Vagina (tissue), 2 donors: ENCODE data around the gene RAPGEF6. TPM values are rescaled to one million over a fixed set of nuclear protein-coding genes. Genes with fewer than 3 reads are reported as not detected.

Source experiments
- DNase-seq, 2 donors: peaks; one replicate each; pipeline ENCODE4 v3.0.0-alpha.2; 2017; ENCODE audit errors: extremely low spot score in 2 of 2
- H3K27ac ChIP-seq: fragments of 200-600 bp; sonication (generic); one replicate; pipeline ENCODE4 v1.5.1; 2019
- H3K27me3 ChIP-seq: fragments of 200-600 bp; sonication (generic); one replicate; pipeline ENCODE4 v1.5.1; 2019
- H3K36me3 ChIP-seq, 2 donors: fragments of 200-600 bp; sonication (generic); one replicate each; pipeline ENCODE4 v1.5.1; 2017 to 2019
- H3K4me1 ChIP-seq: fragments of 200-600 bp; sonication (generic); one replicate; pipeline ENCODE4 v1.5.1; 2019
- H3K4me3 ChIP-seq, 2 donors: fragments of 200-600 bp; sonication (generic); 1 replicate in 1 of 2; 2 replicates in 1 of 2; pipeline ENCODE4 v1.5.1; 2016 to 2019
- H3K9me3 ChIP-seq: fragments of 200-600 bp; sonication (generic); one replicate; pipeline ENCODE4 v1.5.1; 2019
- POLR2A ChIP-seq, 2 donors: fragments of 450-650 bp; IDR thresholded peaks; one replicate each; pipeline ENCODE4 v1.6.1; 2017; ENCODE audit warnings: antibody characterized with exemption in 2 of 2, mild to moderate bottlenecking in 2 of 2, moderate library complexity in 2 of 2
- POLR2AphosphoS5 ChIP-seq, 2 donors: sonication (generic); formaldehyde crosslinking; IDR thresholded peaks; one replicate each; pipeline ENCODE4 v1.9.0; 2017; ENCODE audit warnings: antibody characterized with exemption in 2 of 2, mild to moderate bottlenecking in 2 of 2, low read depth in 1 of 2; ENCODE audit not compliant: insufficient read depth in 1 of 2
- intact Hi-C: fragments of 100-400 bp; cut with DNase I; formaldehyde crosslinking; loops from one replicate; pipeline ENCODE4 v1.15.1; 2023
- total RNA-seq: library from RNA; depleted of rRNA; stranded (reverse); fragments of >200 nt; gene quantifications from one replicate; pipeline ENCODE4 v1.2.3, GENCODE V29; 2016
- TF ChIP-seq, protein P1 (sequence below), 3 experiments: fragments of 450-650 bp in 2 of 3; fragments of 200-600 bp in 1 of 3; sonication (generic) in 1 of 3; IDR thresholded peaks; one replicate each; pipeline ENCODE4 v1.5.1; 2017 to 2019; ENCODE audit warnings: antibody characterized with exemption in 3 of 3, mild to moderate bottlenecking in 2 of 3, moderate library complexity in 2 of 3

Gene RAPGEF6
- total RNA-seq, 1 donor from 2014 or later: 19.2 TPM

DNA sequence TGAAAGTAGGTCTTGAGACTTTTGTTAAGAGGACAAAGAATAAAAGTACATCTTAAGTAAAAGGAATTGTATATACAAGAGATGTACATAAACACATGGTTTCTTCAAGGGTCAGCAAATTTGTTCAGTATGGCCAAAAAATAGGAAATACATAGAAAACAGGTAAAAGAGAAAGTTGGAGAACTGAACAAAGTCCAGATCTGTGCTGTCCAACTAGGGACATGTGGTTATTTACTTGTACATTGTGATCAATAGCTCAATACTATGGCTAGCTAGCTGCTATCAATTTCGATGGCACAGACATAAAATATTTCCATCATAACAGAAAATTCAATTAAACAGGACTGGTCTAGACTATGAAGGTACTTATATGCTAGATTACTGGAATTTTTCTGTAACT is 92.3 kb downstream of the RAPGEF6 start:
- Histone ChIP-seq H3K27ac (no peak overlapping the region), H3K4me3 (no peak overlapping the region), H3K4me1 (no peaks in the 10 kb centered on the region), H3K36me3 (no peaks in the 10 kb centered on the region), H3K27me3 (no peaks in the 10 kb centered on the region), H3K9me3 (no peaks in the 10 kb centered on the region)
- no peak for TF ChIP-seq POLR2AphosphoS5 (IDR thresholded peaks at IDR 0.05; ENCODE audit: insufficient read depth in 1 of 2, low read depth in 1 of 2)
- no peak for TF ChIP-seq POLR2A (IDR thresholded peaks at IDR 0.05)
- TF ChIP-seq, protein P1, sequence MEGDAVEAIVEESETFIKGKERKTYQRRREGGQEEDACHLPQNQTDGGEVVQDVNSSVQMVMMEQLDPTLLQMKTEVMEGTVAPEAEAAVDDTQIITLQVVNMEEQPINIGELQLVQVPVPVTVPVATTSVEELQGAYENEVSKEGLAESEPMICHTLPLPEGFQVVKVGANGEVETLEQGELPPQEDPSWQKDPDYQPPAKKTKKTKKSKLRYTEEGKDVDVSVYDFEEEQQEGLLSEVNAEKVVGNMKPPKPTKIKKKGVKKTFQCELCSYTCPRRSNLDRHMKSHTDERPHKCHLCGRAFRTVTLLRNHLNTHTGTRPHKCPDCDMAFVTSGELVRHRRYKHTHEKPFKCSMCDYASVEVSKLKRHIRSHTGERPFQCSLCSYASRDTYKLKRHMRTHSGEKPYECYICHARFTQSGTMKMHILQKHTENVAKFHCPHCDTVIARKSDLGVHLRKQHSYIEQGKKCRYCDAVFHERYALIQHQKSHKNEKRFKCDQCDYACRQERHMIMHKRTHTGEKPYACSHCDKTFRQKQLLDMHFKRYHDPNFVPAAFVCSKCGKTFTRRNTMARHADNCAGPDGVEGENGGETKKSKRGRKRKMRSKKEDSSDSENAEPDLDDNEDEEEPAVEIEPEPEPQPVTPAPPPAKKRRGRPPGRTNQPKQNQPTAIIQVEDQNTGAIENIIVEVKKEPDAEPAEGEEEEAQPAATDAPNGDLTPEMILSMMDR (IDR thresholded peaks at IDR 0.05): no peak
- intact Hi-C loops: no loop called here
- DNase-seq: no peak

DNA sequence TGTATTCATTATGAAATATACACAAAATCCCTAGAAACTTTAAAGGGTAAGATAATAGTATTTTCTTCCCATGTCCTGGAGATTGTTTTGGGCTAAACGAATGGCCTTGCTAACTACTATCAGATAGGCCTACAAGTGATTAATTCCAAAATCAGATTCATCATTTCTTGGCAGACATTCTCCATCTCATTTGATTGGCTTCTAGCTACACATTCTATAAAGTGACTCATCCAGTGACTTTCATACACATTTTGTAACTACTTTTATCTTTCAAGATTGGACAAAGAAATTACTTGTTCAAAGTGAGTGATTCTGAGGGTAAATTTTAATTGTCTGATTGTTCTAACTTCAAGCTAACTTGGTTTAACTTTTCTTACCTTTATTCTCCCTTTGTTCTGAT is 93.3 kb downstream of the RAPGEF6 start:
- Histone ChIP-seq H3K4me1 (no peaks in the 10 kb centered on the region), H3K27ac (no peak overlapping the region), H3K9me3 (no peaks in the 10 kb centered on the region), H3K36me3 (no peaks in the 10 kb centered on the region), H3K27me3 (no peaks in the 10 kb centered on the region), H3K4me3 (no peak overlapping the region)
- no peak for DNase-seq
- TF ChIP-seq POLR2AphosphoS5 (IDR thresholded peaks at IDR 0.05; ENCODE audit: insufficient read depth in 1 of 2, low read depth in 1 of 2) (no peak), POLR2A (IDR thresholded peaks at IDR 0.05) (no peak)
- TF ChIP-seq, protein P1 (IDR thresholded peaks at IDR 0.05): no peak
- intact Hi-C loops: no loop called here

DNA sequence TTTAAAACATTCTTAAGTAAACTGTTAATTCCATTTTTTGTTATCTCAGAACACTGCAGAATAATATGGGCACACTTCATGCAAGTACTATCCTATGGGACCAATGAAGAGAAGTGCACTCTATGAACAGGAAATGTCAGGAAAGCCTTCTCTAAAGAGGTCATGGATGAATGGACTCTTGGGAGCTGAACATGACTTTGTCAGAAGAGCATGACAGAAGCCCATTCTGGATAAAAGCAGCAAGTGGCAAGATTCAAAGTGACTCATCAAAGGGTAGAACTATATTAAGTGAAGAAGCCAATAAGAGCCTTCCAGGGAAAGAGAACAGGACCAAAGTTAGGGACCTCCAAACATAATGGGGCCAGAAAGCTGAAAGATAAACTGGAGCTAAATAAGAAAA is 94.0 kb downstream of the RAPGEF6 start:
- H3K27ac ChIP-seq: no peak overlapping the region
- H3K9me3 ChIP-seq: no peaks in the 10 kb centered on the region
- DNase-seq: no peak

DNA sequence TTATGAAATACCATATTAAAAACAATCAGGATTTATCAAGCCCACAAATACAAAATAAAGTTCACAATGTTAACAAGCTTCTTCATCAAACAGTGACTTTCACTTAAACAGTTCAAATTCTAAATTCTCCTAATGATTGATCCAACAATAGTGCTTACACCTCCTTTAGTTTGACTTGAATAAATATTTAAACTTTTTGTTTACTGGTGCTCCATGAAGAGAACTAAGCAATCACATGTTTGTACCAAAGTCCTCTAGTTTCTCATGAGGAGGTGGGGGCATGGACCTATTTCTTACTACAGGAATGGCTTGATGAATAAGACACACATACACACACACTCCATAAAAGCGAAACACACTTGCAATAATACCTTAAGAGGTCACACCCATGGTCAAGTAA is 95.8 kb downstream of the RAPGEF6 start:
- no peaks in the 10 kb centered on the region for H3K9me3 ChIP-seq
- TF ChIP-seq POLR2AphosphoS5 (IDR thresholded peaks at IDR 0.05; ENCODE audit: insufficient read depth in 1 of 2, low read depth in 1 of 2) (no peak), POLR2A (IDR thresholded peaks at IDR 0.05) (no peak)
- TF ChIP-seq, protein P1 (IDR thresholded peaks at IDR 0.05): no peak
- H3K4me3 ChIP-seq: no peak overlapping the region
- intact Hi-C loops: no loop called here
- DNase-seq: no peak
- peaks cover 6% of the 10 kb centered on the region for H3K4me1 ChIP-seq
- no peaks in the 10 kb centered on the region for H3K27me3 ChIP-seq
- H3K27ac ChIP-seq: no peak overlapping the region
- H3K36me3 ChIP-seq: no peaks in the 10 kb centered on the region

More for the DNA sequence above, 94.0 kb downstream of the RAPGEF6 start:
- H3K36me3 ChIP-seq: no peaks in the 10 kb centered on the region
- H3K4me1 ChIP-seq: peaks cover 6% of the 10 kb centered on the region
- no peak overlapping the region for H3K4me3 ChIP-seq
- intact Hi-C loops: no loop called here
- H3K27me3 ChIP-seq: no peaks in the 10 kb centered on the region
- TF ChIP-seq POLR2A (IDR thresholded peaks at IDR 0.05): no peak
- TF ChIP-seq POLR2AphosphoS5 (IDR thresholded peaks at IDR 0.05; ENCODE audit: insufficient read depth in 1 of 2, low read depth in 1 of 2): no peak
- TF ChIP-seq, protein P1 (IDR thresholded peaks at IDR 0.05): no peak

DNA sequence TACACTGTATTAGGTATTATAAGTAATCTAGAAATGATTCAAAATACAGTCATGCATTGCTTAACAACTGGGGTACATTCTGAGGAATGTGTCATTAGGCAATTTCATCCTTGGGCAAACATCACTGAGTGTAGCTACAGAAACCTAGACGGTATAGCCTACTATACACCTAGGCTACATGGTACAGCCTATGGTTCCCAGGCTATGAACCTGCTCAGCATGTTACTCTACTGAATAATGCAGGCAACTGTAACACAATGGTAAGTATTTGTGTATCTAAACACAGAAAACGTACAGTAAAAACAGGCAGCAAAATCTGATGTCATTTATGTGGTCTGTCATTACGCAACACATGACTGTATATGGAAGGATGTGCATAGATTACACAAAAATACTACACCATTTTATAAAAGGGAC is 96.8 kb downstream of the RAPGEF6 start:
- no peaks in the 10 kb centered on the region for H3K27me3 ChIP-seq
- TF ChIP-seq POLR2AphosphoS5 (IDR thresholded peaks at IDR 0.05; ENCODE audit: insufficient read depth in 1 of 2, low read depth in 1 of 2): no peak
- no peak for TF ChIP-seq POLR2A (IDR thresholded peaks at IDR 0.05)
- TF ChIP-seq, protein P1 (IDR thresholded peaks at IDR 0.05): no peak
- DNase-seq: no peak

More for the DNA sequence above, 96.8 kb downstream of the RAPGEF6 start:
- Histone ChIP-seq H3K9me3 (no peaks in the 10 kb centered on the region), H3K36me3 (no peaks in the 10 kb centered on the region), H3K4me3 (no peak overlapping the region), H3K27ac (no peak overlapping the region), H3K4me1 (peaks cover 6% of the 10 kb centered on the region)
- intact Hi-C loops: no loop called here
